Glutamatergic neuron (in vitro differentiated cells): Measurements from ENCODE around the gene CAMK2B. TPM values are rescaled to one million over a fixed set of nuclear protein-coding genes. Genes with fewer than 3 reads are reported as not detected.

Experiments used
- DNase-seq: peaks from one replicate; pipeline ENCODE4 v3.0.0; 2022
- H3K27ac Mint-ChIP-seq: one replicate; pipeline ENCODE4 v1.8.0; 2020; ENCODE audit warnings: mild to moderate bottlenecking, mixed read lengths, inconsistent platforms; ENCODE audit not compliant: unreplicated experiment
- H3K27me3 Mint-ChIP-seq: one replicate; pipeline ENCODE4 v1.8.0; 2020; ENCODE audit warnings: mild to moderate bottlenecking, moderate library complexity, mixed read lengths, inconsistent platforms; ENCODE audit not compliant: unreplicated experiment
- H3K36me3 Mint-ChIP-seq: one replicate; pipeline ENCODE4 v1.8.0; 2020; ENCODE audit warnings: mild to moderate bottlenecking, mixed read lengths, inconsistent platforms; ENCODE audit not compliant: unreplicated experiment
- H3K4me1 Mint-ChIP-seq: one replicate; pipeline ENCODE4 v1.8.0; 2020; ENCODE audit warnings: mild to moderate bottlenecking, low read depth, mixed read lengths, inconsistent platforms; ENCODE audit not compliant: unreplicated experiment
- H3K4me3 Mint-ChIP-seq: one replicate; pipeline ENCODE4 v1.8.0; 2020; ENCODE audit warnings: mild to moderate bottlenecking, mixed read lengths, inconsistent platforms; ENCODE audit not compliant: unreplicated experiment
- H3K9me3 Mint-ChIP-seq: one replicate; pipeline ENCODE4 v1.8.0; 2020; ENCODE audit warnings: mild to moderate bottlenecking, moderate library complexity, mixed read lengths, inconsistent platforms; ENCODE audit not compliant: unreplicated experiment
- CTCF ChIP-seq: fragments of 200-600 bp; sonication (generic); IDR thresholded peaks from one replicate; pipeline ENCODE4 v1.5.0; 2021; ENCODE audit not compliant: partially characterized antibody, unreplicated experiment
- total RNA-seq: library from RNA; stranded (reverse); fragmentation: NEBNext Ultra II Directional; extraction: Animal tissue kit (Norgen Biotek cat#: 25700); gene quantifications from one replicate; pipeline ENCODE4 v1.2.1, GENCODE V29; 2021; ENCODE audit not compliant: unreplicated experiment

The CAMK2B gene
- total RNA-seq, 1 donor from 2014 or later, result 55.1 TPM

GRCh38 chr7:44240983-44241510 is 84.3 kb downstream of the CAMK2B start:
- Mint-ChIP-seq H3K27me3 (peaks cover 13% of the 10 kb centered on the region), H3K4me3 (no peak overlapping the region), H3K9me3 (peaks cover 6% of the 10 kb centered on the region), H3K27ac (no peak overlapping the region), H3K4me1 (peaks cover 17% of the 10 kb centered on the region), H3K36me3 (no peaks in the 10 kb centered on the region)
- DNase-seq, result peak; percentile 78
- peak; percentile 56 for TF ChIP-seq CTCF

- no peak overlapping the region for H3K4me3 Mint-ChIP-seq
- TF ChIP-seq CTCF, result no peak
- H3K4me1 Mint-ChIP-seq, result peaks cover 20% of the 10 kb centered on the region
- H3K9me3 Mint-ChIP-seq, result peaks cover 6% of the 10 kb centered on the region
- H3K27ac Mint-ChIP-seq, result no peak overlapping the region
- peaks cover 13% of the 10 kb centered on the region for H3K27me3 Mint-ChIP-seq
- DNase-seq, result no peak
- H3K36me3 Mint-ChIP-seq, result no peaks in the 10 kb centered on the region
Observed at GRCh38 chr7:44240376-44240775, 85.0 kb downstream of the CAMK2B start.

- Mint-ChIP-seq H3K9me3 (peaks cover 4% of the 10 kb centered on the region), H3K4me3 (no peak overlapping the region), H3K27me3 (peaks cover 13% of the 10 kb centered on the region), H3K4me1 (peaks cover 21% of the 10 kb centered on the region), H3K27ac (peak overlapping the region; percentile 25), H3K36me3 (no peaks in the 10 kb centered on the region)
- DNase-seq, result no peak
- TF ChIP-seq CTCF, result no peak
Observed at GRCh38 chr7:44239361-44239760, 86.0 kb downstream of the CAMK2B start.

GRCh38 chr7:44238116-44238695 is 87.2 kb downstream of the CAMK2B start:
- no peak for DNase-seq
- H3K27ac Mint-ChIP-seq, result no peak overlapping the region
- H3K27me3 Mint-ChIP-seq, result peaks cover 13% of the 10 kb centered on the region
- no peaks in the 10 kb centered on the region for H3K36me3 Mint-ChIP-seq
- H3K9me3 Mint-ChIP-seq, result peaks cover 4% of the 10 kb centered on the region
- H3K4me3 Mint-ChIP-seq, result no peak overlapping the region
- H3K4me1 Mint-ChIP-seq, result peaks cover 21% of the 10 kb centered on the region
- TF ChIP-seq CTCF, result no peak

- peaks cover 4% of the 10 kb centered on the region for H3K9me3 Mint-ChIP-seq
- peaks cover 21% of the 10 kb centered on the region for H3K4me1 Mint-ChIP-seq
- no peak for DNase-seq
- no peak for TF ChIP-seq CTCF
- H3K36me3 Mint-ChIP-seq, result no peaks in the 10 kb centered on the region
- H3K4me3 Mint-ChIP-seq, result no peak overlapping the region
- peaks cover 10% of the 10 kb centered on the region for H3K27me3 Mint-ChIP-seq
- H3K27ac Mint-ChIP-seq, result no peak overlapping the region
Observed at GRCh38 chr7:44237696-44238095, 87.7 kb downstream of the CAMK2B start.
